GM10847 (cell line): Measurements from ENCODE around the gene COPS9.

Experiments
- POLR2A ChIP-seq: IDR thresholded peaks from 2 replicates; pipeline ENCODE4 v1.6.1; 2011; ENCODE audit not compliant: insufficient read length; ENCODE audit errors: extremely low read depth

COPS9 gene

DNA sequence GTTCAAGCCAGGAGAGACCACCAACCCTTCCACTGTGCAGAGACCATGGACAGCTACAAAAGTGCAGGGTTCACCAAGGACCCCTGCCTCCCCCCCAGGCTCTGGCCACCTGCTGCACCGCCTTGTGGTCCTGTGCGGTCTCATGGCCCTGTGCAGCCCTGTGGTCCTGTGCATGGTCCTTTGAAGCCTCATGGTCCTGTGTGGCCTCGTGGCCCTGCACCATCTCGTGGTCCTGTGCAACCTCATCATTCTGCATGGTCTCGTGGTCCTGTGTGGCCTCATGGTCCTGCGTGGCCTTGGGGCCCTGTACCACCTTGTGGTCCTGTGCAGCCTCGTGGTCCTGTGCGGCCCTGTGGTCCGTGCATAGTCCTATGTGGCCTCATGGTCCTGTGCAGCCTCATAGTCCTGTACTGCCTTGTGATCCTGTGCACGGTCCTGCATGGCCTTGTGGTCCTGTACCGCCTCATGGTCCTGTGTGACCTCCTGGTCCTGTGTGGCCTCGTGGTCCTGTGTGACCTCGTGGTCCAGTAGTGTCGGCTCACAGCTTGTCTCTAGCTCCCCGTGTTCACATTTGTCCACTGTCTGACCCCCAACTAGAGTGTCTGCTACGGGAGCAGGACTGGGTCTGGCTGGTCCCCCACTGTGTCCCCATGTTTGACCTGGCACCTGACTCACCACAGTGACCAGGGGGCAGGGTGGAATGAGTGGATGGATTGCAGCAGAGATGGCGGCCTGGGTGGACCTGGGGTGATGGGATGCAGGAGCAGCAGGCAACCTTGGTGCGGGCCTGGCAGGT, 24.4 kb upstream of the COPS9 start:
- TF ChIP-seq POLR2A = no peak

DNA sequence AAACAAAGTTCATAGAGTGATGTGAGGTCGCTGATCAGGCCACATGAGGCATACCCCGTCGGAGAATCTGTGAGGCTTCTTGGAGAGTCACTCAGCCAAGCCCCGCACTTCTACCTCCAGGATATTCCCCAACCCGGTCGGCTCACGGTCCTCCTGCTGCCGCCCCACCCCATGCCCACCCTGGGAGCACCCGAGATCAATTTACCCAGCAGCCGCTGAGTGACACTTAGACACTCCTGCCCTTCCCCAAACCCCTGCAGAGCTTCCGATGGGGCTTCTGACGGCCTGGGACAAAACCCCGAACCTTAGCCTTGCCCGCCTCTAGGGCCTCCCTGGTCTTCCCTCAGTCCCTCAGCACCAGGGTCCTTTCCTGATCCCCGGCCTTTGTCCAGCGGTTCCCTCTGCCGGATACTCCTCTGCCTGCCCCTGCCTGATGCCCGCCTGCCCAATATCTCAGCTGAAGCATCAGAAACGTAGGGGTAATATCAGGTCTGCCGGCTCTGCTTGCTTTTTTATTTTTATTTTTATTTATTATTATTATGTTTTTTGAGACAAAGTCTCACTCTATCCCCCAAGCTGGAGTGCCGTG, 23.2 kb upstream of the COPS9 start:
- TF ChIP-seq POLR2A = no peak

- TF ChIP-seq POLR2A = no peak
These were observed 21.0 kb upstream of the COPS9 start for GRCh38 chr2:240157147-240157470.

DNA sequence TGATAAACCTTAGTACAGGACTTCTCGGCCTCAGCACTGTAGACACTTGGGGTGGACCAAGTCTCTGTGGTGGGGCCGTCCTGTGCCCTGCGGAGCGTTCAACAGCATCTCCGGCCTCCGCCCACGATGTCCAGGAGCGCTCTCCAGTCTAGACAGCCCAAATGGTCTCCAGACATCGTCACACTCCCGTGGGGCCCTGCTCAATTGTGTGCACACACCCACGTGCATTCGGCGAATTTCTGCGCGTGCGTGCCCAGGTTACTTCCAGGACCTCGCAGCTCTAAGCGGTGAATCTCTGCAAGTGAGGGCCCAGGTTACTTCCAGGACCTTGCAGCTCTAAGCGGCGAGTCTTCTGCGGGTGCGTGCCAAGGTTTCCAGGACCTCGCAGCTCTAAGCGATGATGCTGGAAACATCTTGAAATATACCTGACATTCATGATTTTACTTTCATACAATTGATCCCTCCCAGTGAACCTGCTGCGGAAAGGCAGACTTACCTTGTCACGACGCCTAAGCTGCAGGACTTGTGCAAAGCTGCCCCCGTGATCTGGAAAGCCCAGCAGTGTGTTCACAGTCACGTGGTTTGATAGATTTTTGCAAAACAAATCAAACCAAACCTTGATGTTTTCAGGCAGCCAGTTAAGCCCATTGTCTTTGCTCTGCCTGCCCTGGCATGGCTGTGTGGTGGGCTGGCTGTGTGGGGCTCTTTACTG, 20.5 kb upstream of the COPS9 start:
- no peak for TF ChIP-seq POLR2A

- TF ChIP-seq POLR2A = no peak
These were observed 19.8 kb upstream of the COPS9 start for GRCh38 chr2:240155745-240156390.

- TF ChIP-seq POLR2A = no peak
These were observed 19.1 kb upstream of the COPS9 start for GRCh38 chr2:240155048-240155744.

- TF ChIP-seq POLR2A = no peak
These were observed 18.5 kb upstream of the COPS9 start for GRCh38 chr2:240154606-240155005.

DNA sequence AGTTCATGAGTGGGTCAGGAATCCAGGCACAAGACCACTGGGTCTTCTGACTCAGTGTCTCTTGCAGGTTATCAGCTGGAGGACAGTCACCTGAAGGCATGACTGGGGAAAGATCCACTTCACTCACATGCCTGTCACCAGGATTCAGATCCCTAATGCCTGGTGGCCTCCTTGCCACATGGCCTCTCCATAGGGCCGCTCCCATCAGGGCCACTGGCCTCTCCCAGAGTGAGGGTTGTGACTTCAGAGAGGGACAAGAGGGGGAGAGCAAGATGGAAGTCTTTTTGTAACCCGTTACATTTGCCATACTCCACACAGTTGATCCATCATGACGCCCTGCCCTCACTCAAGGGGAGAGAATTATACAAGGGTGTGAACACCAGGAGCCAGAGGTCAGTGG, 17.3 kb upstream of the COPS9 start:
- TF ChIP-seq POLR2A = no peak

GRCh38 chr2:240151477-240152031, 15.4 kb upstream of the COPS9 start:
- no peak for TF ChIP-seq POLR2A

DNA sequence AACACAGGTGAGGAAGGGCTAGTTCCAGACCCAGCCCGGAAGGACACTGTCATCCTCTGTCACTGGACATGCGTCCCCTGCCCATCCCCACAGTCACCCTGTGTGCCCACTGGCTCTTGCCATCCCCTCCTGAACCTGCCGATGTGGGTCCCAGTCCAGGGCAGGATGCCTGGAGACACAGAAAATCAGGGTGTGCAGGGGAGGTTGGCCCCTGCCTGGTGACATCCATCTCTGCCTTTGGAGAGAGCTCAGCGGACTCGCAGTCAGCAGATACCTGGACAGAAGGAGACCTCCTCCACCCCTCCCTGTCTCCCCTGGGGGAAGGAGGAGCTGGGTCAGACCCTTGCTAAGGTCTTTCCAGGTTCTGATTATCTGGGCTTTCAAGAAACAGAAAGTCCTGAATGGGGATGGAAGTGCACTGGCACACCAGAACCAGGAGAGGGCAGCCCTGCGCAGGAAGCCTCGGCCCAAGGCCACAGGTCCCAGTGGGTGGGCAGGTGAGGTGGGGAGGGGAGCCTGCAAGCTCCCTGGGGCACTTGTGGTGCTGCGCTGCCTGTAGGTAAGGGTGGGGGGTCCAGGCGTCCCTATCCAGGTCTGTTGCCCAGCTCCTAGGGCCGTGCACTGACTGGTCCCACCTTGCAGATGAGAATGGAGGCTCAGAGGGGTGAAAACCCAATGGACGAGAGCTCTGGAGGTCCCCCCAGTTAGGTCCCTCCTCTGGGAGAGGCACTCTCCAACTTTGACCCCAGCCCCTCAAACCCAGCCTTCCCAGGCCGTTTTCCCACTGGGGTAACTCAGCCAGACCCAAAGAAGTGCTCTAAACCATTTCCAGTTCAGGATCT, 14.1 kb upstream of the COPS9 start:
- no peak for TF ChIP-seq POLR2A

DNA sequence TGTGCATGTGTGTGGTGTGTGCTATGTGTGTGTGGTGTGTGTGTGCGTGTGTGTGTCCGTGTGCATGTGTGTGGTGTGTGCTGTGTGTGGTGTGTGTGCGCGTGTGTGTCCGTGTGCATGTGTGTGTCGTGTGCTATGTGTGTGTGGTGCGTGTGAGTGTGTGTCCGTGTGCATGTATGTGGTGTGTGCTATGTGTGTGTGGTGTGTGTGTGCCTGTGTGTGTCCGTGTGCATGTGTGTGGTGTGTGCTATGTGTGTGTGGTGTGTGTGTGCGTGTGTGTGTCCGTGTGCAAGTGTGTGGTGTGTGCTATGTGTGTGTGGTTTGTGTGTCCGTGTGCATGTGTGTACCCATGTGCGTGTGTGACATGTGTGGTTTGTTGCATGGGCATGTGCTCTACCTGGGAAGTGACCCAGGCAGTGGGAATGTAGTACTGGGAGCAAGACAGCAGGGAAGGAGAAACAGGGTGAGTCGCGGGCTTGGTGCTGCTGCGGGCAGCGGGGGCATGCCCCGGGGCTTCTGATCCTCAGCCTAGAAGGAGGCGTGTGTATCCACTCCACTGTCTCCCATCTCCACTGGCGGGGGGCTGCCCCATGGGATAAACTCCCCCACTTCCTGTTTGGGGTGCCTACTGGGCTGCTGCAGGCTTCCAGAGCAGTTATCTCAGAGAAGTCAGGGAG, 11.9 kb upstream of the COPS9 start:
- no peak for TF ChIP-seq POLR2A

- no peak for TF ChIP-seq POLR2A
These were observed 11.3 kb upstream of the COPS9 start for GRCh38 chr2:240147382-240147781.

DNA sequence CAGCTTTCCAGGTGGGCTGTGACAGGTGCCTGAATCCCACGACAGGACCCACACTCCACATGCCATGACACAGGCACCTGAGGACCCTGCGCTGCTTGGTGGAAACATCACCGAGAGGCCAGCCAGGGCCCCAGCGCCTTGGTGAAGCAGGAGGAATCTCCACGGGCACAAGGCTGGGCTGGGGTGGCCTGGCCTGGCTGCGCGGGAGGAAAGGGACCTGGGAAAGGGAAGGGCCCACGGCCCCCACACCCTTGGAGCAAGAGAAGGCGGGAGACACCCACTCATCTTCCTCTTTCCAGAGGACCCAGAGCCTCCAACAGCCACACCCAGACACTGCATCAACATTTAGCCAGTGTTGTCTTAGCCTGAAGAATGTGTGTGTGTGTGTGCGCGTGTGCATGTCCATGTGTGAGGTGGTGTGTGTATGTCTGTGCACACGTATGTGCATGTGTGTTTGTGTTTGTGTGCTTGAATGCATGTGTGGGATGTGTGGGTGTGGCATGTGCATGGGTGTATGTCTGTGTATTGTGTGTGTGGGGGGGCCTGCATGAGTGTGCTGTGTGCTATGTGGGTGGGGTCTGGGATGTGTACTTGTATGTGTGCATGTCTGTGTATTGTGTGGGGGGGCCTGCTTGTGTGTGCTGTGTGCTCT, 10.6 kb upstream of the COPS9 start:
- no peak for TF ChIP-seq POLR2A

- no peak for TF ChIP-seq POLR2A
These were observed 10.0 kb upstream of the COPS9 start for GRCh38 chr2:240146141-240146561.
